GM19372 (cell line): ENCODE measurements around the gene CRACR2A.

Source experiments
- ATAC-seq: cut with Tn5 transposase; IDR thresholded peaks from one replicate; pipeline ENCODE4 v1.9.1; 2021; ENCODE audit warnings: mild to moderate bottlenecking, low read depth, moderate library complexity; ENCODE audit not compliant: unreplicated experiment

CRACR2A gene

DNA sequence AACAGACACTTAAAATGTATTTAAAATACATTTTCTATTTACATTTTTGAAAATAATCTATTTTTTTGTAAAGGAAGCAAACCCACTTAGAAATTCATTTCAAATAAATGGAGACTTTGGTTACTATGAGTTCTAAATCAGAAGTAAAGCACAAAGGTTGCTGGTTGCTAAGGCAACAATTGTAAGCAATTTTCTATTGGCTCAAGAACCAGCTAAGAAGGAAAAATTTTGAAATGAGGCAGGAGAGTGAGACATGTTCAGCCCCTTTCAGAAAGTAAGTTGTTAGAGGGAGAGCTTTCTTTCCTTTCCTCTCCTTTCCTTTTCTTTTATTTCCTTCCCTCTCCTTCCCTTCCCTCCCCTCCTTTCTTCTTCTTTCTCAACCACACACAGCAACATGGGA lies 181.2 kb downstream of the CRACR2A start:
- no peak for ATAC-seq

DNA sequence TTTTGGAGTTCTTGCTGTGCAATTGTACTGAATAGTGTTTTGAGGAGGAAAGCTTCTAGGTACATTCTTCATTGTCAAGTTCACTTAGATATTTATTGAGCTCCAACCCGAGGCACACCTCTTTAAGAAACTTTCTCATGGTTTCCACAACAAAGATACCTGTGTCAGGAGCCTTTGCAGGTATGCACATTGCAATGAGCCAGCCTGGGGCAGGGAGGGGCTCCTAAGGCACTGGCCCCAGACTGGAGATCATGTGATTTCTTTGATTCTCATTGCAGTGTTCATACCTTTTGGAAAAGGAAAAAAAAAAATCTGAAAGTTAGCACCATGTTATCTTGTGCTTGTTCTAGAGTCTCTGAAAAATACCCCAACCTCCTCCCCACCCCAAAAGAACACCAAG lies 181.6 kb downstream of the CRACR2A start:
- no peak for ATAC-seq

DNA sequence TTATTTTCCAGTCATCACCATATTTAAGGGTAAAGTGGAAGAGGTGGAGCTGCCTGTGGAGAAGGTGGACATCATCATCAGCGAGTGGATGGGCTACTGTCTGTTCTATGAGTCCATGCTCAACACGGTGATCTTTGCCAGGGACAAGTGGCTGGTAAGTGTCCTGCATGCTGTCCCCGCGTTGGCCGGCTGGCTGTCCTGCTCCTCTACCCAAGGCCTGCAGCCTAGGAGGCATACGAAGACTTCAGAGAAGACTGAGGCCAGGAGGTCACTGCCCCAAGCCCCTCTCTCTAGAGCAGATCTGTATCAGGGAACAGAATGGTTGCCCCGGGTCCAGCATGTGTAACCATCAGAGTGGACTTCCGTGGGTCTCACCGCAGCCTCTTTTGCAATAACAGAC lies 184.2 kb downstream of the CRACR2A start:
- ATAC-seq = no peak

DNA sequence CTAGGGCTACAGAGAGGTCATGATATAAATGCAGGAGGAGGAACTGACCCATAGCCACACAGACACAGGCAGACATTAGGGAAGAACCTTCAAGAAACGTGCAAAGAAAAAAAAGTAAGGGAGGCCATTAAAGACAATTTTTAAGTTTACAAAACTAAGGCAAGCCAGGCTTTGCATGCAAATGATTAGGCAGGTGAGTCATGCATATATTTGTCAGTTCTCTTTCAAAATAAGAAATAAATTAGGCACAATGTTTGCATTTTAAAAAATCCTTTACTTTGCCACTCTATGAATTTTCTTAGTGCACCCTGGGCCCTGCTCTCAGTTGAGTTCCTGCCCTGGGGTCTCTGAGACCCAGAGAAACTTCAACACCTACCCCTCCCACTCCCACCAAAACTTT lies 186.9 kb downstream of the CRACR2A start:
- ATAC-seq = no peak
